Activated T-helper 1 cell treated with Interleukin-2 at 50 U/mL for 16 hours (primary cell): ENCODE measurements around the gene EFL1.
"Not testable (repeated sequence)": the region's sequence is repeated elsewhere in the genome, so short reads cannot be mapped to it uniquely, and the experiment has no call there.

Experiments used
- DNase-seq: peaks from one replicate; pipeline ENCODE4 v3.0.0-alpha.2; 2020; ENCODE audit warnings: low read depth

The EFL1 gene

DNA sequence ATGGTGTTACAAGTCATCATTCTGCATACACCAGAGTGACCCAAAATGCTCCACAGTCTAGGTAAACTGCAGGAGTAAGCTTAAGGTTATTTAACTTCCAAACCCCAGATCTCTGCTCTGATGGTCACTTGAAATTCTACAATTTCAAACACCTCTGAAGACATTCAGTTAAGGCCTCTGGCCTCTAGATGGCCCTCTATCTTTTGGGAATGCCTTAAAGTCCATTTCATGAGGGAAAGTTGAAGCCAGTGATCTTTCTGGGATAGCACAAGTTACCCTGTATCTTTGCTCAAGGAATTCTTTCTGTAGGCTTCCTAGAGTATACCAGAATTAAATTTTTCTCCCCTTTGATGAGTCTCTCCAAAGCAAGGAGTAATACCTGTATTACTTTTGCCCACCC lies 18.7 kb upstream of the EFL1 start:
- DNase-seq = not testable (repeated sequence)

DNA sequence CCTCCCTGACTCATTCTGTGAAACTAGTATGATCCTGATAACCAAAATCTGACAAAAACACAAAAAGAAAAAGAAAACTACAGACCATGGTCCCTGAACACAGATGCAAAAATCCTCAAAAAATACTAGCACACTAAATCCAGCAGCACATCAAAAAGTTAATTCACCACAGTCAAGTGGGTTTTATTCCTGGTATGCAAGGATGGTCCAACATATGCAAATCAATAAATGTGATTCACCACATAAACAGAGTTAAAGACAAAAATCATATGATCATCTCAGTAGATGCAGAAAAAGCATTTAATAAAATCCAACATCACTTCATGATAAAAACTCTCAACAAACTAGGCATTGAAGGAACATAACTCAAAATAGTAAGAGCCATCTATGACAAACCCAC lies 12.9 kb upstream of the EFL1 start:
- DNase-seq = no peak

DNA sequence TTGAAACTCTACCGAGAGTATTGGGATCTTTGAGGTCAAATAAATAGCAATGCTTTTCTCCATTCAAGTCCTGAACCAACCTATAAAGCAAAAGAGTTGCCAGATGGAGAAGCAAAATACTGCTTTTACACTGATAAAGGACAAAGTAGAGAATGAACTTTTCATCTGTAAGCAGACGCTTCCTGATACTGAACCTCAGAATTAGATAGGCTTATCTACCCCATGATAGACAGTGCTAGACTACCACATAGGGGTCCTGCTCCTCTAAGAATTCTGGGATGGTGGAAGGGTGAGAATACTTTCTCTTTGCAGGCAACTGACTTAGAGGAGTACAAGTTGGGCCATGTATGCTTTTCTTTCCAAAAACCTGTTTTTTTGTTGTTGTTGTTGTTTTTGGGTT lies 9.6 kb upstream of the EFL1 start:
- no peak for DNase-seq

DNA sequence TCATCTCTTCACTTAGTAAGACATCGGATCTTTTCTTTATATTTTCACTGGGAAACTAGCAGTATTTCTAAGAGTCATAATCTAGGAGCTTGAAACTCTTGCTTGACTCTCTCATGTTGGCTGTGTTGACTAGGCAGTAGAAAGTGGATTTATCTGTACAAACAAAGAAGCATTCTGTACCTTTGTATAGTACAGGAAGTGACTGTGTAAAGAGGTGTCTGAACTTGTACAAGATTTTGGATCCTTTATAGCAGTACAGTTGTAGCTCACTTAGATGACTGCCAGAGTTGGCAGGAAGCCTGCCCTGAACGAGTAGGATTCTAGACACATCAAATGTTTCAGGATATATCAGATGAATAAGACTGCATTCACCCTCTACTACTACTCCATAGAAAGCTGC lies 5.9 kb upstream of the EFL1 start:
- DNase-seq = not testable (repeated sequence)

DNA sequence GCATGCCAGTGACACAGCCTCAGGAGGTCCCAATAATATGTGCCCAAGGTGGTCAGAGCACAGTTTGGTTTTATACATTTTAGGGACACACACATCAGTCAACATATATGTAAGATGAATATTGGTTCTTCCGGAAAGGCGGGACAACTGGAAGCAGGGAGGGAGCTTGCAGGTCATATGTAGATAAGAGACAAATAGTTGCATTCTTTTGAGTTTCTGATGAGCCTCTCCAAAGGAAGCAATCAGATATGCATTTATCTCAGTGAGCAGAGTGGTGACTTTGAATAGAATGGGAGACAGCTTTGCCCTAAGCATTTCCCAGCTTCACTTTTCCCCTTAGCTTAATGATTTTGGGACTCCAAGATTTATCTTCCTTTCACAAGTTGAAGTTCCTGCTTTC lies 4.6 kb upstream of the EFL1 start:
- DNase-seq = not testable (repeated sequence)

DNA sequence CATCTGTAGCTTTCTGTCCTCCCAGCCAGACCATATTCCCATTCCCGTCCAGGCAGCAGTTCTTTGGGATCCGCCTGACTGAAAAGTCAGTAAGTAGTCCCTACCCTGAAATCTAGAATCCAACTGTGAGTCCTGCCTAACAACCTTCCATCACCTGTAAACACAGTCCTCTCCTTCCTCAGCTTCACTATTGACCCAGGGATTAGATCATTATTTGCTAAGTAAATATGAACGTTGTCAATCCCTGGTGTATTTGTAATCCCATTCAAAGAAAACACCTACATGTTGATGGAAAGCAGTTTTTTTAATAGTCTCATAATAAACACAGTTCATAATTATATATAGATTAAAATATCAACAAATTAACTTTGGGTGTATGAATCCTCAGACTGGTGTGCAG lies 816 bp upstream of the EFL1 start:
- DNase-seq = no peak

DNA sequence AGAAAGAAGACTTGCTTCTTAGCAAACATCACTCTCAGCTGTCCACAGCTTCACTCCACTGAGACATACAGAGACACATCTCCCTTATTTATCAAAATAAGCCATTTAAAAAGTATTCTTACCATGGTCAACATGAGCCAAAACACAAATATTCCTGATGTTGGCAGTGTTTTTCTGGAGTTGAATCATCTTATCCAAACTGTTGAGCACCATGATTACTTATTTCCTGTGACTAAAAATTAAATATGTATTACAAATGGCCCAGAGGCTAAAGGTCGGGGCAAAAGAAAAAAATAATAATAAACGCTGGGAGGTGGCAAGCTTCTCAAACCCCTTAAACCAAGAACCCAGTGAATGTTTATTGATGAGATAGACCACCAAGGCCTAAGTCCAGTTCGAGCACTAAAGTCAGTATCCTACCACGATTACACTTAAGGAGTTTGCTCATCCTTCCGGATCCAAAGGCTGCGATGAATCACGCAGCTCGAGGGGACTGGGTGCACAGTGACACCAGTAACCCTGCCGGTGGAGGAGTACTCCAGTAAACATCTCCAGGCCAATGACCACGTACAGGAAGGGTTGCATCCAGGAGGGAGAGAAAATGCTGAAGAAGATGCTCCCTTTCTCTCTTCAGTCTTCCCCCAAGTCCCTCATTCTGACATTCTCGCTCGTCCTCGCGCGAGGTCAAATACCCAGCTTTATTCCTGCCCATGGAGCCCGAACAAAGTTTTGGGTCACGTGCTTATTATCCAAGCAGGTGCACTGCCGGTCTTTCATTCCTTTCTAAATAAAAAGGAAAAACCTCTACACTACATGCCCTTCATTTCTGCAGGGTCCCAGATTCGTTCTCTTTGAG lies 740 bp downstream of the EFL1 start:
- peak; percentile 1 for DNase-seq

DNA sequence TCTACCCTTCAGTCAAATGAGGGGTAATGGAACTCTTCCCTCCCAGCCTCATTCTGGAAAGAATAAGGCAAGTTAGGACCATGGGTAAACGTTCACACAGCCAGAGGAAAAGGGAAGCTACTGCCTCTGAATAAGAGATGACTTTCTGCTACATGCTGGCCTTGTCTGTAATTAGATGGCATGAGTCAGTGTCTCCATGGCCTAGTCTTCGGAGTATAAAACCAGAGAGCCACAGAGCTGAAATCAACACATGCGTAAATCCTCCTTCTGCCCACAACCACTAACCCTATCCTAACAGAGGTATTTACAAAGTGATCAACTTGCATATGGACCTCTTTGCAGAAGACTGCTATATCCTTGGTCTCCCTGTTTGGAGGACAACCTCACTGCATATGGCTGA lies 14.3 kb downstream of the EFL1 start:
- DNase-seq = not testable (repeated sequence)

DNA sequence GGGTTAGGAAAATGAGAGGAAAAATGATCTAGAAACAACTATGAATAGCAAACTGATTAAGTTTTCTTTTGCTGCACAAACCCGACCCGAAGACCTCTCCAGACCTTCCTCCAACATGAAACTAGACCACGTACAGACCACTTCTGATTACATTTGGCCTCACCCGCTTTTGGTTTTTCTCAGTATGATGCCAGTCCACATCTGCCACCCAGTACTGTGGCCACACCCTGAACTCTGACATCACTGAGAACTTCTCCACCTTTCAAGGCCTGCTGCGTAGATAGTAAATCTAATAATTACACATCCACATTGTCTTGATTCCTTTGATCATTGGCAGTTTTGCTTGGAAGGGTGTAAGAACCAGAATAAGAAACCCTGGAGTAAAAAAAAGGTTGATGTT lies 16.6 kb downstream of the EFL1 start:
- not testable (repeated sequence) for DNase-seq

DNA sequence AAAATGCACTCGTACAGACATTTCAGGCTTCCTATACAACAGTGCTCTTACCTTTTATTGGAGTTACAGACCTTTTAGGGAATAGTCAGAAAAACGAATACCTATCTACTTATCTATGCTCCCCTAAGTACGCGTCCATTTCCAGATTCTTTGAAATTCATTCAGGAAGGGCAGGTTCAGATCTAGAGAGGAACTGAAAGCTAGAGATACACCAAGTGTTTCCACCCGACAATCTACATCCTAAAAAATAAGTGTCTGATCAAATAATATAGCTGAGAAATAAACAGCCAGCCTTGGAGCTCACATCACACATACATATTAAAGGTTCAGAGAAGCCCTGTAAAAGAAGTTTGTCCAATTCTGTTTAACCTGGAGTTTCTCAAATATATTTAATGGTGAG lies 18.9 kb downstream of the EFL1 start:
- DNase-seq = not testable (repeated sequence)

DNA sequence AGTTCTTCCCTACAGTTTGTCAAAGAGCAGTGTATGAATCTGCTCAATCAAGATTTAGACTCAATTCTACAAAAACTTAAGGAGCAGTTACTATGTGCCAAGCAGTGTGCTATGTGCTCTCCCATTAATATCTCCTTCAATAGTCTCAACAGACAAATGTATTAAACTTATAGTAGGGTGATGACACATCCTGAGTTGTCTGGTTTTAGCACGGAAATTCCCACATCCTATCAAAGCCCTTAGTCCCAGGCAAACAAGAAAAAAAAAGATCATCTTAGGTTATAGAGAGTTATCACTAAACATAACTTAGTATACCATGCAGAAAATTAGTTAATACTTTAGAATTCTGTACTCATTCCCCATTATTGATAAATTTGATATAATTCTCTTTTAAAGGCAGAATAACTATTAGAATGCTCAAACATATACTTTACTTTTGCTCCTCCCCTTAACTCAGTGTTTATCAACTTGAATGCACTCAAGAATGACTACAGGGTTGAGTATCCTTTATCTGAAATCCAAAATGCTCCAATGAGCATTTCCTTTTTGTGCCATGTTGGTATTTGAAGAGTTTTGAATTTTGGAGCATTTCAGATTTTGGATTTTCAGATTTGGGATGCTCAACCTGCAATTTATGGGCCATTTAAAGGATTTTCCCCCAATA lies 20.6 kb downstream of the EFL1 start:
- DNase-seq = not testable (repeated sequence)

DNA sequence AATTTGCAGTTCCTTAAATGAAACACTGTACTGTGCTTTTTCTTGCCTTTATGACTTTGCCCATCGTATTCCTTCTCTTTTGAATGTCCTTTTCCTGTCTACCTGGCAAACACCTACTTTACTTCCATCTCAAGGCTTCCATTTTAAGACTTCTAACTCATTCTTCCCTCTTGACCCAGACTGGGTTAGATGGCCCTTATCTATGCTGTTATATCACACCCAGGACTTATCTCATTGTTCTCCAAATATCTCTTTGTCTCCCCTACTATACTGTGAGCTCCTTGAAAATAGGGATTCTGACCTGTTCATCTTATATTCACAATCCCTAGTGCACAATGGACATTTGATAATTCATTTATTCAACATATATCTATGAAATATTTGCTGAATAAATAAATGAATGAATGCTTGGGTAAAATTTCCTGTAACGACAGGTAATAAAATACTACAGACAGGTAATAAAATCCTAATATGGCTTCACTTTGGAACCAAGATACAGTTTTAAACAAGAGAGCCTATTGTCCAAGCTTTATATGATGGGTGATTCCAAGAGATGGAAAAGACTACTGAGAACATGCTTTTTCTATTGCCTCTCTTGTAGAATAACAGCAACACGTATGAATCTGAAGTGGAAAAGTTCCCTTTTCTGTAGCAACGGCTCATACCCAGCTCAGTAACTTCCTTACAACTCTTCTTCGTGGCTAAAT lies 22.7 kb downstream of the EFL1 start:
- no peak for DNase-seq

DNA sequence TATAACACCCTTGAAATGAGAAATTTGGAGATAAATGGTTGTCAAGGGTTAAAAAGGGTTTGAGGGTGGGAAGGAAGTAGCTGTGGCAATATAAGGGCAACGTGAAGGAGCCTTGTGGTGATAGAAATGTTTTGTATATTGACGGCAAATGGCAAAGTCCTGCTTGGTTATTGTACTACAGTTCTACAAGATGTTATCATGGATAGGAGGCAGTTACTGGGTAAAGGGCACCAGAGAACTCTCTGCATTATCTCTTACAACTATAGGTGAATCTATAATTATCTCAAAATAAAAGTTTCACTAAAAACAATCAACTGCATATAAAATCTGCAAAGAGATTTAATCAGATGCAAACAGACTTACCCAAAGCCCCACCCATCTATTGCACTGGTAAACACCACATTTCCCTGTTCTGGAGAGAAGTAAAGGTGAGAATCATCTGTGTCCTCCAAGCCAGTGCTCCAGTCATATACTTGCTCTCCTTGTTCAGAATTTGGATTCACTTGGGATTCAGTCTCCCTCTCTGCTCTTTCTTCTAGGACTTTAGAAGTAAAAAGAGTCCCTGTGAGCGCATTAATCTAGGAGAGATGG lies 24.5 kb downstream of the EFL1 start:
- DNase-seq = not testable (repeated sequence)

DNA sequence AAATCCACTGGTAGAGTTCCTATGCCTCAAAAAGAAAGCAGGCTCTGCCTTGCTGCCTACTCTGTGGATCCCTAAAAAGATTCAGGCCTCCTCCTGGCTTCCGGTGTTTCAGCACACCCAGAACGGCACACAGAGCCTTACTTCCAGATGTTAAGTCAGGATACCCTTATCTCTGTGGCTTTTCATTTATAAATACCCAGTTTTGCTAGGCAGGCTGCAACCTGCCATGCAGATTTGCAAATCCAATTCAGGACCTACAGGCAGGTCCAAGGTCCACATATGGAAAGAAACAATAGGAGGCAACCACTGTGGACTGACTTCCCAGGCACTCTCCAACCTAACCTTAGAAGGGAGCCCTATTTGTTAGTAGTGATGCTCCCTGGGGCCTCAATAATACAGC lies 30.7 kb downstream of the EFL1 start:
- no peak for DNase-seq

DNA sequence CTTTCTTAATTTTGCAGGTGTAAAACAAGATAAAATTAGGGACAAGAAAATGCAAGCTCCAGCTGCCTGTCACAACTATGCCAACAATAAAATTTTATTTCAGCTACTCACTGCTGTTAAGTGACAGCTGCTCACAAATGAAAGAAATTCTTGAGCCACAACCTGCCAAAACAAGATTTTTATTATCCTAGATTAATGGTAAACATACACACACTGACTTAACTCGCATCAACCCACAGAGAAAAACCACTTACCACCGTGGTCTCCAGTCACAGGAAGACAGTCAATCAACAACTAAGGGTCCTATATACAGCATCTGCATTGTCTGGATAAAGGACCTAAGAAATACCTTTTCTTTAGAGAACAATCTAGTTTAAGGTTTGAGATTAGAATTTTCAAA lies 31.3 kb downstream of the EFL1 start:
- DNase-seq = no peak

DNA sequence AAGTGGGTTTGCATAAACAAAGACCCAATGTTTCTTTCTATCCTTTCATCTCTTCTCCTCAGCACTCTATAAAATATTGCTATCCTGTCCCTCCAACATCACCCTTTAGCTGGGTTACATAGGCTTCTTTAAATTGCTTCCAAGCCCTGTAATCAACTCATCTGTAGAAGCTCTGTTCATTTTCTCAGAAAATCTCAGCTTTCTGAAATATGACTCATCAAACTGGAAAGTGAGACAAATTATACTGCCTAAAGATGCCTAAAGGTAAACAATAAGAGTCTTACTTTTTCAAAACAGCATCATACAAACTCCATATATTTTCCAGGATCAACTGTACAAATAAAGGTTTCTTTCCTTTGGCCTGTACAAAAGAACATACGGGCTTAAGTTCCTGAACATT lies 33.8 kb downstream of the EFL1 start:
- DNase-seq = no peak

DNA sequence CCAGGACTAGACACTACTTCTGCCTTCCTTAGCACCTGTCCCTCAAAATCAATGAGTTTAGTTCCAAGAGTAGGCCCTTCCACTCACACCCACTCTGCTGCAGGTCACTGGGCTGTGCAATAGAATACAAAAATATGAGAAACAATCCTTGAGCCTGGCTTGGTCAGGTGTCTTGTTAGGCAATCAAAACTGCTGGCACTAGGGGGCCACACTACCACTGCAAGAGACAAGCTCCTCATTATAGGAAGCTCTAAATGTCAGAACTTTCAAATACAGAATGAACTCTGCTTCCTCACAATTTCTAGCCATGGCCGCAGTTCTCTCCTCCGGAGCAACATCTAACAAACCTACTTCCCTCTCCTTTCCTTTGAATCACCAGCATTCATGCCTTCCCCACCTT lies 41.0 kb downstream of the EFL1 start:
- DNase-seq = not testable (repeated sequence)

DNA sequence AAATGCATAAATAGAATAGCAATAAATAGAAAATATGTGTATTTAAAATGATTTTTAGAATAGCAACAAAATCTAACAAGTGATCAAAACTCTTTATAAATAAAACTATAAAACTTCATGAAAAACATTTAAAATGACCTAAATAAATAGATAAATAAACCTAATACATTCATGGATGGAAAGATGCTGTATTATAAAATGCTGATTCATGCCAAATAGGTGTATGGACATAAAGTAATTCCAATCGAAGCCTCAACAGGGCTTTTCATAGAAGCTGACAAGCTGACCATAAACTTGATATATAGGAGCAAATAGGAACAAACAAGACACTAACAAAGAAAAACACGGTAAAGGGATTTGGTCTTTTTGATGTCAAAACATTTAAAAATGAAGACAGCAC lies 46.4 kb downstream of the EFL1 start:
- not testable (repeated sequence) for DNase-seq

DNA sequence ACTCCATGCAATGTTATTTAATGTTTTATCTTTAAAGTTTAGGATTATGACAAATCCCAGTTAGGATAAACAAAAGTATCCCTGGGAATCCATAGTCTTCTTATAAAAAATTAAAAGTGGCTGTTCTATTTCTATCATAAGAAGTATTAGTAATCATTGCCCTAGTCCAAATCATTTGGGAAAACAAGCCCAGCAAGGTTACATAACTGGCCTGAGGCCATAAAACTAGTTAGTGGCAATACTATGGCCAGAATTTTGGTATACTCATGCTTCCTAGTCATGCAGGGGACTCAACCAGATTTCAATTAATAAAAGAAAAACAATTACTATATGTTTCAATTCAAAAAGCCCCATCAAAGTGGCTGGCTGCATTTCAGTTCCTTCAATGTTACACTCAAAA lies 50.3 kb downstream of the EFL1 start:
- not testable (repeated sequence) for DNase-seq

DNA sequence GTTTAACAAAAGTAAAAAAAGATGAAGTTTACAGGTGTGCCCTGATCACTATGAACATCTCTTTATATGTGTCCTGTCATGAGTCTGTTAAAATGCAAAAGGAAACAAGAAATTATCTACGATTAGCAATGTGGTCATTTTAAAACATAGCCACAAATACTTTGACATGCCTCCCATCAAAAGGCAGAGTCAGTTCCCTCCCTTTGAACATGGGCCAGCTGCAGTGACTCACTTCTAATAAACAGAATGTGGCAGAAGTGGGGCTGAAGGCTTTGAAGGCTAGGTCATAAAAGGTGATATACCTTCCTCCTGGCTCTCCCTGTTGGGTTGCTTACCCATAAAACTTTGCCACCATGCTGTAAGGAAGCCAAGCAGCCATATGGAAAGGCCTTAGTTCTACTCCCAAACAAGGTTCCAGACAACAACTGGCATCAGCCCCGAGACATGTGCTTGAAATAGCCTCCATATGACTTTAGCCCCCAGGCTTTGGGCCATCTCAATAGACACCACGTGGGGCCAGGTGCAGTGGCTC lies 52.4 kb downstream of the EFL1 start:
- not testable (repeated sequence) for DNase-seq

DNA sequence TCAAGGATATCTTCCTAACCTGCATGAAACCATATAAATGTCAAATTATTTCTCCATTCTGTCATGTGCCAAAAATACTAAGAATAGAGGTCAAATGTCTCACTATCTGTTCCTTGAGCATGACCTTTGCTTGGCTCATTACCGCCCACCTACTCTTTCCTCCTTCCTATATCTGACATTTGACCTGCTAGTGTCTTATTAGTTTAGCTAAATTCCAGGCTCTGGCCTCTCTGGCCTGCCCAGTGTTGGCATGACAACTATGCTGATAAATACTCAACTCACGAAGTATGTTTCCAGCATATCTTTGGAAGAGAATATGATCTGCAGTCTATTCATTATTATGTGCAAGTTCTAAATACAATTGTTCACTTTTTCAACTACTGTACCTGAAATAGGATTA lies 58.0 kb downstream of the EFL1 start:
- DNase-seq = not testable (repeated sequence)
